Putamen (tissue), 1 donor: ENCODE data around the gene TNS1.

Source experiments
- DNase-seq: peaks from one replicate; pipeline ENCODE4 v3.0.0-alpha.2; 2016; ENCODE audit warnings: low spot score

Gene TNS1

GRCh38 chr2:217832987-217833386, 169.8 kb downstream of the TNS1 start:
- no peak for DNase-seq

- no peak for DNase-seq
Measured at GRCh38 chr2:217832115-217832514, 170.7 kb downstream of the TNS1 start.

GRCh38 chr2:217831306-217831705, 171.5 kb downstream of the TNS1 start:
- no peak for DNase-seq

- DNase-seq = no peak
Measured at GRCh38 chr2:217830807-217831206, 172.0 kb downstream of the TNS1 start.

GRCh38 chr2:217830061-217830460, 172.7 kb downstream of the TNS1 start:
- no peak for DNase-seq

GRCh38 chr2:217829420-217829819, 173.4 kb downstream of the TNS1 start:
- no peak for DNase-seq

- no peak for DNase-seq
Measured at GRCh38 chr2:217828336-217828735, 174.5 kb downstream of the TNS1 start.

- DNase-seq = no peak
Measured at GRCh38 chr2:217827430-217828201, 175.2 kb downstream of the TNS1 start.

GRCh38 chr2:217826991-217827390, 175.8 kb downstream of the TNS1 start:
- no peak for DNase-seq

- no peak for DNase-seq
Measured at GRCh38 chr2:217826520-217826919, 176.3 kb downstream of the TNS1 start.

GRCh38 chr2:217825469-217826235, 177.1 kb downstream of the TNS1 start:
- DNase-seq = no peak

- no peak for DNase-seq
Measured at GRCh38 chr2:217824223-217824622, 178.6 kb downstream of the TNS1 start.

GRCh38 chr2:217823626-217824025, 179.2 kb downstream of the TNS1 start:
- DNase-seq = no peak

GRCh38 chr2:217822296-217823252, 180.2 kb downstream of the TNS1 start:
- DNase-seq = no peak

- no peak for DNase-seq
Measured at GRCh38 chr2:217821536-217822147, 181.2 kb downstream of the TNS1 start.

GRCh38 chr2:217820904-217821303, 181.9 kb downstream of the TNS1 start:
- DNase-seq = no peak

- no peak for DNase-seq
Measured at GRCh38 chr2:217820091-217820819, 182.5 kb downstream of the TNS1 start.

- no peak for DNase-seq
Measured at GRCh38 chr2:217818293-217818850, 184.4 kb downstream of the TNS1 start.

GRCh38 chr2:217817466-217818292, 185.1 kb downstream of the TNS1 start:
- DNase-seq = no peak

- DNase-seq = no peak
Measured at GRCh38 chr2:217816396-217816869, 186.4 kb downstream of the TNS1 start.
